CD4-positive, alpha-beta memory T cell (primary cell): ENCODE measurements around the gene PSG7. TPM values are rescaled to one million over a fixed set of nuclear protein-coding genes. Genes with fewer than 3 reads are reported as not detected.
"Not testable (repeated sequence)": the region's sequence is repeated elsewhere in the genome, so short reads cannot be mapped to it uniquely, and the experiment has no call there.

ENCODE experiments used
- CTCF ChIA-PET: fragments of 350-600 bp; sonication (Branson Sonifier 250); formaldehyde crosslinking; loops from one replicate; lab custom pipeline; 2021; ENCODE audit warnings: inconsistent platforms; ENCODE audit not compliant: partially characterized antibody; lab: Charles Lee
- POLR2A ChIA-PET: fragments of 350-600 bp; sonication (Branson Sonifier 250); formaldehyde crosslinking; loops from one replicate; lab custom pipeline; 2021; ENCODE audit not compliant: partially characterized antibody; lab: Charles Lee
- DNase-seq, 5 donors: peaks; one replicate each; pipeline versions ENCODE4 v3.0.0 to v3.0.0-alpha.2; 2020 to 2022; ENCODE audit warnings: mixed read lengths in 1 of 5
- H3K27ac ChIP-seq: one replicate; pipeline ENCODE4 v1.7.0; 2013; ENCODE audit warnings: low read depth, low read length
- H3K27me3 ChIP-seq: 2 replicates; pipeline ENCODE4 v1.7.0; 2013; ENCODE audit warnings: mild to moderate bottlenecking, low read length, moderate library complexity; ENCODE audit not compliant: insufficient read depth
- H3K36me3 ChIP-seq: 2 replicates; pipeline ENCODE4 v1.7.0; 2013; ENCODE audit warnings: mild to moderate bottlenecking, low read length, moderate library complexity; ENCODE audit not compliant: insufficient read depth
- H3K4me1 ChIP-seq: 2 replicates; pipeline ENCODE4 v1.7.0; 2013; ENCODE audit warnings: mild to moderate bottlenecking, low read length, moderate library complexity; ENCODE audit not compliant: insufficient read depth
- H3K4me3 ChIP-seq, 2 donors: one replicate each; pipeline ENCODE4 v1.7.0; 2013; ENCODE audit warnings: low read length in 2 of 2, mild to moderate bottlenecking in 1 of 2
- H3K9me3 ChIP-seq, 2 donors: one replicate each; pipeline ENCODE4 v1.7.0; 2013; ENCODE audit warnings: low read length in 2 of 2, control low read depth in 1 of 2; ENCODE audit not compliant: control insufficient read depth in 1 of 2
- H3K27ac Mint-ChIP-seq, 7 donors: one replicate each; pipeline ENCODE4 v1.8.0; 2020 to 2021; ENCODE audit warnings: mixed read lengths in 7 of 7, mild to moderate bottlenecking in 6 of 7, inconsistent platforms in 3 of 7, moderate library complexity in 3 of 7
- H3K27me3 Mint-ChIP-seq, 2 donors: one replicate each; pipeline ENCODE4 v1.8.0; 2020 to 2021; ENCODE audit warnings: mixed read lengths in 2 of 2
- H3K36me3 Mint-ChIP-seq, 2 donors: one replicate each; pipeline ENCODE4 v1.8.0; 2020 to 2021; ENCODE audit warnings: mixed read lengths in 2 of 2, inconsistent platforms in 1 of 2, mild to moderate bottlenecking in 1 of 2
- H3K4me1 Mint-ChIP-seq, 4 donors: one replicate each; pipeline ENCODE4 v1.8.0; 2020 to 2021; ENCODE audit warnings: mixed read lengths in 4 of 4, mild to moderate bottlenecking in 1 of 4
- H3K4me3 Mint-ChIP-seq, 8 donors: one replicate each; pipeline ENCODE4 v1.8.0; 2020 to 2021; ENCODE audit warnings: mixed read lengths in 8 of 8, mild to moderate bottlenecking in 7 of 8, moderate library complexity in 6 of 8, inconsistent platforms in 3 of 8
- H3K9me3 Mint-ChIP-seq, 8 donors: one replicate each; pipeline ENCODE4 v1.8.0; 2020 to 2021; ENCODE audit warnings: mixed read lengths in 8 of 8, mild to moderate bottlenecking in 5 of 8, inconsistent platforms in 3 of 8, moderate library complexity in 1 of 8
- intact Hi-C: fragments of 100-400 bp; cut with micrococcal nuclease; formaldehyde crosslinking; loops from one replicate; pipeline ENCODE4 v1.15.1; 2023
- polyA plus RNA-seq, 2 donors: library from polyadenylated mRNA; unstranded; fragments of 300-500 nt; fragmentation: Illumina TruSeq; gene quantifications; one replicate each; pipeline ENCODE4 v1.2.3, GENCODE V29; 2021
- total RNA-seq, 2 experiments: library from RNA; stranded (reverse); gene quantifications; one replicate each; pipeline ENCODE4 v1.2.3, GENCODE V29; 2021

Gene PSG7
- total and polyA plus RNA-seq, 4 experiments from 2014 or later, result not detected

GRCh38 chr19:42926781-42927180 is 10.2 kb downstream of the PSG7 start:
- Histone ChIP-seq H3K4me3 (no peak overlapping the region), H3K27ac (no peak overlapping the region), H3K9me3 (no peaks in the 10 kb centered on the region), H3K36me3 (no peaks in the 10 kb centered on the region), H3K4me1 (no peaks in the 10 kb centered on the region), H3K27me3 (no peaks in the 10 kb centered on the region)
- intact Hi-C loops, result no loop called here
- peaks cover 5 to 29% of the 10 kb centered on the region in 2 donors for H3K27me3 Mint-ChIP-seq
- no peak overlapping the region for H3K27ac Mint-ChIP-seq
- ChIA-PET CTCF (no interaction called here), POLR2A (no interaction called here)
- DNase-seq, result no peak
- no peaks in the 10 kb centered on the region for H3K4me1 Mint-ChIP-seq
- no peak overlapping the region for H3K4me3 Mint-ChIP-seq
- H3K36me3 Mint-ChIP-seq, result no peaks in the 10 kb centered on the region
- no peaks in the 10 kb centered on the region for H3K9me3 Mint-ChIP-seq

- CTCF ChIA-PET, intact Hi-C loops, H3K27ac Mint-ChIP-seq, H3K4me3 ChIP-seq, H3K9me3 Mint-ChIP-seq, H3K4me1 ChIP-seq, H3K9me3 ChIP-seq, H3K4me1 Mint-ChIP-seq, H3K27me3 ChIP-seq, H3K36me3 Mint-ChIP-seq, H3K36me3 ChIP-seq, H3K4me3 Mint-ChIP-seq, H3K27ac ChIP-seq: not testable (repeated sequence)
- H3K27me3 Mint-ChIP-seq, result peaks cover 4 to 22% of the 10 kb centered on the region in 2 donors
- POLR2A ChIA-PET, result interaction anchor here (0.7 kb wide), 1 partner anchor 10 kb away, joined by 3 read pairs; no protein-coding TSS in a partner anchor
- DNase-seq, result peak in 1 of 5 donors; percentile 26
These were observed 13.9 kb downstream of the PSG7 start for GRCh38 chr19:42923106-42923505.

- H3K27ac ChIP-seq, H3K27ac Mint-ChIP-seq, H3K4me3 ChIP-seq, H3K4me1 Mint-ChIP-seq, H3K36me3 ChIP-seq, DNase-seq, H3K36me3 Mint-ChIP-seq, H3K4me1 ChIP-seq, H3K27me3 Mint-ChIP-seq, H3K4me3 Mint-ChIP-seq, POLR2A ChIA-PET, CTCF ChIA-PET, intact Hi-C loops, H3K9me3 ChIP-seq, H3K9me3 Mint-ChIP-seq, H3K27me3 ChIP-seq: not testable (repeated sequence)
These were observed 16.0 kb downstream of the PSG7 start for GRCh38 chr19:42920971-42921370.

GRCh38 chr19:42919757-42920079 is 17.3 kb downstream of the PSG7 start:
- Histone ChIP-seq H3K27me3 (no peaks in the 10 kb centered on the region), H3K9me3 (no peaks in the 10 kb centered on the region), H3K4me3 (no peak overlapping the region), H3K27ac (no peak overlapping the region), H3K36me3 (no peaks in the 10 kb centered on the region), H3K4me1 (no peaks in the 10 kb centered on the region)
- DNase-seq, result no peak
- Mint-ChIP-seq H3K4me1 (no peaks in the 10 kb centered on the region), H3K9me3 (no peaks in the 10 kb centered on the region), H3K27me3 (peaks cover 4 to 6% of the 10 kb centered on the region in 2 donors), H3K36me3 (no peaks in the 10 kb centered on the region), H3K4me3 (no peak overlapping the region), H3K27ac (peak overlapping the region in 1 of 7 donors; percentile 61)
- intact Hi-C loops, result no loop called here
- ChIA-PET CTCF (no interaction called here), POLR2A (no interaction called here)

GRCh38 chr19:42919070-42919756 is 17.8 kb downstream of the PSG7 start:
- H3K27ac ChIP-seq, H3K4me1 Mint-ChIP-seq, H3K9me3 ChIP-seq, H3K9me3 Mint-ChIP-seq, POLR2A ChIA-PET, H3K4me3 Mint-ChIP-seq, H3K27ac Mint-ChIP-seq, intact Hi-C loops, DNase-seq, H3K27me3 Mint-ChIP-seq, H3K27me3 ChIP-seq, H3K4me3 ChIP-seq, H3K4me1 ChIP-seq, H3K36me3 ChIP-seq, H3K36me3 Mint-ChIP-seq: not testable (repeated sequence)
- CTCF ChIA-PET, result interaction anchor here (1.4 kb wide), 1 partner anchor 10 kb away, joined by 3 read pairs; no protein-coding TSS in a partner anchor

- CTCF ChIA-PET, result interaction anchor here (1.4 kb wide), 1 partner anchor 11 kb away, joined by 3 read pairs; no protein-coding TSS in a partner anchor
- POLR2A ChIA-PET, H3K27ac Mint-ChIP-seq, H3K36me3 Mint-ChIP-seq, DNase-seq, H3K9me3 ChIP-seq, H3K27me3 Mint-ChIP-seq, H3K9me3 Mint-ChIP-seq, H3K27me3 ChIP-seq, H3K27ac ChIP-seq, H3K4me3 Mint-ChIP-seq, intact Hi-C loops, H3K36me3 ChIP-seq, H3K4me1 Mint-ChIP-seq, H3K4me3 ChIP-seq, H3K4me1 ChIP-seq: not testable (repeated sequence)
These were observed 18.5 kb downstream of the PSG7 start for GRCh38 chr19:42918377-42919069.

- H3K27ac Mint-ChIP-seq, result peak within 1 kb of the TSS in 1 of 7 donors; percentile 45
- H3K9me3 ChIP-seq, H3K4me3 Mint-ChIP-seq, H3K36me3 Mint-ChIP-seq, H3K4me1 Mint-ChIP-seq, H3K9me3 Mint-ChIP-seq, H3K4me1 ChIP-seq, H3K27me3 Mint-ChIP-seq, H3K27ac ChIP-seq, DNase-seq, H3K36me3 ChIP-seq, H3K27me3 ChIP-seq, POLR2A ChIA-PET, H3K4me3 ChIP-seq, intact Hi-C loops: not testable (repeated sequence)
- CTCF ChIA-PET, result interaction anchor here (1.4 kb wide), 1 partner anchor 12 kb away, joined by 3 read pairs; no protein-coding TSS in a partner anchor
These were observed 19.4 kb downstream of the PSG7 start, which contains the start of gene PSG6 for GRCh38 chr19:42917634-42918033. TSS of gene PSG6 (minus strand) at chr19:42917894. CDS start at chr19:42917792, 102 bp downstream.
